ENCODE results near the gene PKP3.
A peak's percentile ranks its signal among the peaks of the same experiment; 100 is the strongest.

The PKP3 gene

GRCh38 chr11:370070-370941, 23.7 kb upstream of the PKP3 start:
- DNase-seq (ENCODE audit: low read depth in 2 of 2): no peak
- H3K4me3 ChIP-seq (replicated peaks in 1 of 2; ENCODE audit: low read depth in 2 of 2, low read length in 2 of 2): peak overlapping the region; percentile 18 to 37
- TF ChIP-seq CTCF (IDR thresholded peaks at IDR 0.05; ENCODE audit: low read depth, low read length): no peak

GRCh38 chr11:371051-371450, 23.0 kb upstream of the PKP3 start:
- TF ChIP-seq CTCF (IDR thresholded peaks at IDR 0.05; ENCODE audit: low read depth, low read length): no peak
- no peak overlapping the region for H3K4me3 ChIP-seq (replicated peaks in 1 of 2; ENCODE audit: low read depth in 2 of 2, low read length in 2 of 2)
- DNase-seq (ENCODE audit: low read depth in 2 of 2): no peak

- no peak for TF ChIP-seq CTCF (IDR thresholded peaks at IDR 0.05; ENCODE audit: low read depth, low read length)
- no peak overlapping the region for H3K4me3 ChIP-seq (replicated peaks in 1 of 2; ENCODE audit: low read depth in 2 of 2, low read length in 2 of 2)
- DNase-seq (ENCODE audit: low read depth in 2 of 2): no peak
Measured at GRCh38 chr11:371716-372590, 22.1 kb upstream of the PKP3 start.

- H3K4me3 ChIP-seq (replicated peaks in 1 of 2; ENCODE audit: low read depth in 2 of 2, low read length in 2 of 2): no peak overlapping the region
- no peak for TF ChIP-seq CTCF (IDR thresholded peaks at IDR 0.05; ENCODE audit: low read depth, low read length)
- DNase-seq (ENCODE audit: low read depth in 2 of 2): no peak
Measured at GRCh38 chr11:372809-373715, 20.9 kb upstream of the PKP3 start.

GRCh38 chr11:373716-374551, 20.1 kb upstream of the PKP3 start:
- H3K4me3 ChIP-seq (replicated peaks in 1 of 2; ENCODE audit: low read depth in 2 of 2, low read length in 2 of 2): no peak overlapping the region
- no peak for TF ChIP-seq CTCF (IDR thresholded peaks at IDR 0.05; ENCODE audit: low read depth, low read length)
- no peak for DNase-seq (ENCODE audit: low read depth in 2 of 2)
